H1 (cell line): ENCODE data around the gene PPP1CC. TPM values are rescaled to one million over a fixed set of nuclear protein-coding genes. Genes with fewer than 3 reads are reported as not detected.

ENCODE experiments used
- CTCF ChIA-PET: fragments of 300-600 bp; sonication (Branson Sonifier 250); formaldehyde crosslinking; loops from one replicate; lab custom pipeline; 2021; ENCODE audit not compliant: partially characterized antibody; lab: Charles Lee
- POLR2A ChIA-PET: fragments of 300-600 bp; sonication (Branson Sonifier 250); formaldehyde crosslinking; loops from one replicate; lab custom pipeline; 2021; ENCODE audit warnings: inconsistent platforms; ENCODE audit not compliant: partially characterized antibody; lab: Charles Lee
- DNase-seq, 2 experiments: peaks; one replicate each; pipeline versions ENCODE4 v3.0.0 to v3.0.0-alpha.2; 2010 to 2022; ENCODE audit warnings: low spot score in 2 of 2, low read depth in 1 of 2, mixed read lengths in 1 of 2
- FAIRE-seq: peaks from 2 replicates; lab custom pipeline; 2011; peaks lifted over from hg19 to GRCh38; lab: Jason Lieb, UNC
- H2AFZ ChIP-seq: 2 replicates; pipeline ENCODE4 v1.8.1; 2012; ENCODE audit warnings: low read length, inconsistent platforms
- H2AK5ac ChIP-seq: 2 replicates; pipeline ENCODE4 v1.6.1; 2013; ENCODE audit warnings: low read depth, low read length
- H2BK120ac ChIP-seq: replicated peaks from 2 replicates; pipeline ENCODE3; 2013; ENCODE audit warnings: low read depth, low read length, inconsistent platforms
- H2BK12ac ChIP-seq: 2 replicates; pipeline ENCODE4 v1.6.1; 2013; ENCODE audit warnings: low read depth, low read length
- H2BK15ac ChIP-seq: 2 replicates; pipeline ENCODE4 v1.6.1; 2013; ENCODE audit warnings: low read length
- H2BK20ac ChIP-seq: 2 replicates; pipeline ENCODE4 v1.6.1; 2013; ENCODE audit warnings: low read length
- H2BK5ac ChIP-seq: 2 replicates; pipeline ENCODE4 v1.6.1; 2013; ENCODE audit warnings: low read depth, low read length
- H3K14ac ChIP-seq: 2 replicates; pipeline ENCODE4 v1.6.1; 2013; ENCODE audit warnings: inconsistent platforms; ENCODE audit not compliant: insufficient read length
- H3K18ac ChIP-seq: 2 replicates; pipeline ENCODE4 v1.6.1; 2013; ENCODE audit warnings: low read length; ENCODE audit errors: extremely low read depth
- H3K23ac ChIP-seq: 2 replicates; pipeline ENCODE4 v1.6.1; 2013; ENCODE audit warnings: inconsistent platforms; ENCODE audit not compliant: insufficient read length
- H3K23me2 ChIP-seq: 2 replicates; pipeline ENCODE4 v1.6.1; 2013; ENCODE audit warnings: low read depth, low read length
- H3K27ac ChIP-seq: 2 replicates; pipeline ENCODE4 v1.6.1; 2011; ENCODE audit warnings: low read depth, low read length, inconsistent platforms
- H3K27me3 ChIP-seq, 4 experiments: replicated peaks in 1 of 4; 1 replicate in 1 of 4; 2 replicates in 3 of 4; pipeline versions ENCODE4 v1.6.1 to v1.8.1; 2011 to 2013; ENCODE audit warnings: low read length in 3 of 4, mild to moderate bottlenecking in 3 of 4, inconsistent platforms in 2 of 4, mixed read lengths in 2 of 4, moderate library complexity in 1 of 4; ENCODE audit not compliant: control insufficient read depth in 3 of 4, insufficient read depth in 3 of 4; ENCODE audit errors: extremely low read depth in 1 of 4
- H3K36me3 ChIP-seq, 4 experiments: 2 replicates each; pipeline versions ENCODE4 v1.6.1 to v1.8.1; 2011 to 2013; ENCODE audit warnings: mild to moderate bottlenecking in 4 of 4, low read length in 3 of 4, moderate library complexity in 2 of 4, control low read depth in 1 of 4, inconsistent platforms in 1 of 4; ENCODE audit not compliant: insufficient read depth in 4 of 4, control insufficient read depth in 2 of 4
- H3K4ac ChIP-seq: replicated peaks from 2 replicates; pipeline ENCODE3; 2013; ENCODE audit warnings: low read length, low read depth, mixed read lengths, inconsistent platforms; ENCODE audit not compliant: insufficient read length
- H3K4me1 ChIP-seq, 4 experiments: replicated peaks in 1 of 4; 1 replicate in 1 of 4; 2 replicates in 3 of 4; pipeline versions ENCODE4 v1.6.1 to v1.8.1; 2011 to 2013; ENCODE audit warnings: low read length in 3 of 4, inconsistent platforms in 2 of 4, mixed read lengths in 1 of 4; ENCODE audit not compliant: insufficient read depth in 4 of 4, control insufficient read depth in 3 of 4
- H3K4me2 ChIP-seq, 2 experiments: 2 replicates each; pipeline versions ENCODE4 v1.6.1 to v1.8.1; 2011 to 2013; ENCODE audit warnings: low read depth in 2 of 2, low read length in 2 of 2, control low read depth in 1 of 2, inconsistent platforms in 1 of 2, mild to moderate bottlenecking in 1 of 2; ENCODE audit not compliant: insufficient read depth in 1 of 2
- H3K4me3 ChIP-seq, 4 experiments: fragments of 200-600, 300-600 bp in 1 of 4; sonication (generic), shearing (Covaris generic), sonication (Bioruptor Twin) in 1 of 4; 2 replicates each; pipeline versions ENCODE4 v1.5.1 to v1.8.1; 2011 to 2016; ENCODE audit warnings: low read length in 4 of 4, low read depth in 3 of 4, control low read depth in 2 of 4, inconsistent platforms in 2 of 4, mild to moderate bottlenecking in 2 of 4, mixed read lengths in 1 of 4, moderate library complexity in 1 of 4; ENCODE audit not compliant: insufficient read depth in 2 of 4; ENCODE audit errors: extremely low read depth in 1 of 4
- H3K56ac ChIP-seq: replicated peaks from 2 replicates; pipeline ENCODE3; 2013; ENCODE audit warnings: low read depth, mild to moderate bottlenecking, mixed read lengths, low read length, inconsistent platforms; ENCODE audit not compliant: insufficient read length
- H3K79me1 ChIP-seq: 2 replicates; pipeline ENCODE4 v1.6.1; 2013; ENCODE audit warnings: low read depth, low read length, control low read depth
- H3K79me2 ChIP-seq, 2 experiments: 2 replicates each; pipeline versions ENCODE4 v1.6.1 to v1.8.1; 2012 to 2013; ENCODE audit warnings: low read length in 2 of 2, mild to moderate bottlenecking in 2 of 2, inconsistent platforms in 1 of 2; ENCODE audit not compliant: insufficient read depth in 2 of 2, control insufficient read depth in 1 of 2
- H3K9ac ChIP-seq, 4 experiments: replicated peaks in 1 of 4; 1 replicate in 1 of 4; 2 replicates in 3 of 4; pipeline versions ENCODE4 v1.6.1 to v1.8.1; 2011 to 2013; ENCODE audit warnings: low read depth in 3 of 4, low read length in 3 of 4, control low read depth in 2 of 4, mild to moderate bottlenecking in 2 of 4, moderate library complexity in 2 of 4, inconsistent platforms in 1 of 4; ENCODE audit errors: extremely low read depth in 1 of 4
- H3K9me3 ChIP-seq, 2 experiments: 2 replicates each; pipeline versions ENCODE4 v1.6.1 to v1.8.1; 2012 to 2013; ENCODE audit warnings: mild to moderate bottlenecking in 2 of 2, moderate library complexity in 2 of 2, control low read depth in 1 of 2, inconsistent platforms in 1 of 2, low read depth in 1 of 2, low read length in 1 of 2, mixed read lengths in 1 of 2; ENCODE audit not compliant: insufficient read depth in 2 of 2
- H4K20me1 ChIP-seq, 2 experiments: replicated peaks in 1 of 2; 2 replicates each; pipeline versions ENCODE3 to v1.8.1; 2011 to 2013; ENCODE audit warnings: inconsistent platforms in 2 of 2, low read length in 2 of 2, mild to moderate bottlenecking in 1 of 2; ENCODE audit not compliant: insufficient read depth in 2 of 2, control insufficient read depth in 1 of 2
- H4K5ac ChIP-seq: 2 replicates; pipeline ENCODE4 v1.6.1; 2013; ENCODE audit warnings: low read length, low read depth, mixed read lengths, inconsistent platforms; ENCODE audit not compliant: insufficient read length
- H4K8ac ChIP-seq: 2 replicates; pipeline ENCODE4 v1.8.0; 2013; ENCODE audit warnings: mild to moderate bottlenecking, moderate library complexity, low read length, inconsistent platforms; ENCODE audit not compliant: insufficient read depth; ENCODE audit errors: extremely low read depth
- H4K91ac ChIP-seq: replicated peaks from 2 replicates; pipeline ENCODE3; 2013; ENCODE audit warnings: low read length, mixed read lengths, inconsistent platforms; ENCODE audit not compliant: insufficient read length
- CHD1 ChIP-seq: IDR thresholded peaks from 2 replicates; pipeline ENCODE4 v1.6.1; 2012; ENCODE audit warnings: low read depth, low read length, improper control_type of control experiment
- CHD2 ChIP-seq: IDR thresholded peaks from 2 replicates; pipeline ENCODE4 v1.6.1; 2012; ENCODE audit warnings: low read length, improper control_type of control experiment
- EGR1 ChIP-seq: IDR thresholded peaks from 2 replicates; pipeline ENCODE4 v1.6.1; 2011; ENCODE audit warnings: low read depth, low read length, borderline replicate concordance
- GABPA ChIP-seq: IDR thresholded peaks from 2 replicates; pipeline ENCODE4 v1.6.1; 2011; ENCODE audit warnings: mild to moderate bottlenecking, low read length, moderate library complexity, borderline replicate concordance; ENCODE audit not compliant: insufficient read depth
- RFX5 ChIP-seq: IDR thresholded peaks from 2 replicates; pipeline ENCODE4 v1.6.1; 2011; ENCODE audit warnings: low read depth, low read length, improper control_type of control experiment, borderline replicate concordance
- RNF2 ChIP-seq: fragments of 200-900, 300-1000 bp; sonication (generic); IDR thresholded peaks from 2 replicates; pipeline ENCODE4 v1.7.1; 2016; ENCODE audit warnings: borderline replicate concordance, low read depth, mild to moderate bottlenecking, antibody characterized with exemption, low read length; ENCODE audit not compliant: poor library complexity, severe bottlenecking; ENCODE audit errors: missing control alignments
- YY1 ChIP-seq: IDR thresholded peaks from 2 replicates; pipeline ENCODE4 v1.6.1; 2011; ENCODE audit warnings: low read depth, mild to moderate bottlenecking, low read length
- polyA plus RNA-seq, 7 experiments: library from polyadenylated mRNA; depleted of rRNA in 3 of 7; stranded (reverse) in 5 of 7; unstranded in 2 of 7; fragments of >200 nt in 5 of 7; fragments of 200-250 nt in 2 of 7; gene quantifications; 1 replicate in 5 of 7; 2 replicates in 1 of 7; 4 replicates in 1 of 7; pipeline versions ENCODE4 v1.2.1 to v1.2.3, GENCODE V29; 2011 to 2013; ENCODE audit warnings: missing spikeins in 2 of 7, mixed read lengths in 2 of 7
- total RNA-seq: library from RNA; stranded (reverse); fragmentation: NEBNext Ultra II Directional; extraction: Animal tissue kit (Norgen Biotek cat#: 25700); gene quantifications from 2 replicates; pipeline ENCODE4 v1.2.1, GENCODE V29; 2021

PPP1CC gene
- total and polyA plus RNA-seq, 2 of the 8 experiments (the other 6 are each of a cell fraction or from before 2014, with no cell fraction given), result 193 to 350 TPM

- Histone ChIP-seq H4K8ac (no peak overlapping the region), H3K23me2 (no peaks in the 10 kb centered on the region), H3K4ac (no peak overlapping the region), H3K4me3 (no peak overlapping the region), H2BK20ac (no peak overlapping the region), H3K79me2 (peaks cover 0 to 15% of the 10 kb centered on the region in 2 experiments; a peak in 2 of 4 replicates), H2AFZ (no peak overlapping the region), H3K27me3 (no peaks in the 10 kb centered on the region), H2AK5ac (no peak overlapping the region), H3K23ac (no peak overlapping the region), H2BK5ac (no peak overlapping the region), H3K14ac (no peak overlapping the region), H3K4me2 (no peak overlapping the region), H3K9me3 (no peaks in the 10 kb centered on the region), H2BK15ac (no peak overlapping the region), H2BK120ac (no peak overlapping the region), H3K9ac (no peak overlapping the region), H4K5ac (no peak overlapping the region), H3K56ac (no peak overlapping the region), H2BK12ac (no peak overlapping the region), H3K4me1 (peaks cover 0 to 2% (median under 1%) of the 10 kb centered on the region in 4 experiments; a peak in 2 of 7 replicates), H3K36me3 (peaks cover 18 to 84% (median 69%) of the 10 kb centered on the region in 4 experiments), H3K27ac (no peak overlapping the region), H3K18ac (no peak overlapping the region), H4K91ac (no peak overlapping the region), H4K20me1 (peaks cover 12 to 13% of the 10 kb centered on the region in 2 experiments), H3K79me1 (no peaks in the 10 kb centered on the region)
- FAIRE-seq, result no peak
- DNase-seq, result no peak
- CTCF ChIA-PET, result interaction anchor here (0.6 to 2.0 kb wide), 5 partner anchors 10 to 23 kb away, joined by 3 to 6 read pairs (median 3); no protein-coding TSS in a partner anchor
- POLR2A ChIA-PET, result interaction anchor here (0.7 to 1.3 kb wide), 5 partner anchors 10 to 52 kb away, joined by 3 to 4 read pairs (median 4); partner anchors contain the start of gene PPP1CC
- no peak for TF ChIP-seq GABPA
- no peak for TF ChIP-seq EGR1
- no peak for TF ChIP-seq RFX5
- no peak for TF ChIP-seq YY1
- TF ChIP-seq CHD1, result no peak
- TF ChIP-seq CHD2, result no peak
- TF ChIP-seq RNF2, result no peak
Measured at GRCh38 chr12:110720516-110720915, 22.2 kb downstream of the PPP1CC start.
